ENCODE measurements around the gene CD47. TPM values are rescaled to one million over a fixed set of nuclear protein-coding genes. Genes with fewer than 3 reads are reported as not detected.

The CD47 gene
- total and polyA plus RNA-seq, 2 of the 4 experiments (the other 2 are of a cell fraction), result 45.9 to 52.0 TPM

DNA sequence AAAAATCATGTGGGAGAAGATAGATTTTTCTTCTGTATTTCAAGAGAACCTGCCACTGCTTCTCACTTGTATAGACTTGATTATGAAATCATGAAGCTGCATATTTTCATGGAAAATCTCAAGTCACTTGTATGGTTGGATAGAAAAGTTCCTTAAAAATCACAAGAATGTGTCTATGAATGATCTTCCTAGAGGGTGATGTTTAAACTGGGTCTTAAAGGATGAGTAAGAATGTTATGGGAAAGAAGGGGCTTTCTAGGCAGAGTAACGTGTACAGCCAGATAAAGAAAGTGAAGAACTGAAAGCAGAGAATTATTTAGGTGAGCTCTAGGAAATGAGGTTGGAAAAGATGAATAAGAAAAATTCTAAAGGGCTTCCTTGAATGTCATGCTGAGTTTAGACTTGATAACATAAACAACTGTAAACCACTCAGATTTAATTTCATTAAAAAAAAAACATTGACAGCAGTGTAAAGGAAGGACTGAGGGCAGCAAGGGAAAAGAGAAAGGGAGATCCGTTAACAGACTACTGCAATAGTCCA lies 5.0 kb downstream of the CD47 start:
- no peak overlapping the region for H2BK15ac ChIP-seq (ENCODE audit: low read depth, low read length)
- H3K9ac ChIP-seq (ENCODE audit: low read depth, low read length), result no peak overlapping the region
- no TSS peak for BruUV-seq (replicated peaks)
- no peak overlapping the region for H3K56ac ChIP-seq (ENCODE audit: extremely low read depth, insufficient read depth, low read length)
- in situ Hi-C loops (cut with MboI; ENCODE audit: low sequenced_read_pairs) (no loop called here), intact Hi-C loops (cut with micrococcal nuclease) (loop anchor here (5.0 to 10.0 kb wide), 5 partner anchors 159 to 849 kb away; no protein-coding TSS in a partner anchor), dilution Hi-C loops (cut with HindIII; ENCODE audit: low sequenced_read_pairs, unreplicated experiment) (no loop called here)
- CTCF ChIA-PET, result no interaction called here
- H3K79me1 ChIP-seq (ENCODE audit: low read depth in 1 of 2, low read length in 2 of 2), result peaks cover 27 to 57% of the 10 kb centered on the region in 2 experiments
- POLR2A ChIA-PET (ENCODE audit: unreplicated experiment), result no interaction called here
- ATAC-seq (ENCODE audit: low read depth) (peak; percentile 40), DNase-seq (peak; percentile 75)
- H3K14ac ChIP-seq (replicated peaks; ENCODE audit: low read depth, low read length), result no peak overlapping the region
- no peak overlapping the region for H4K5ac ChIP-seq (ENCODE audit: low read depth, low read length)
- no peak overlapping the region for H3K23ac ChIP-seq (ENCODE audit: low read depth, low read length)
- no peaks in the 10 kb centered on the region for H3K9me3 ChIP-seq (ENCODE audit: control insufficient read depth, insufficient read depth, low read length)
- no peaks in the 10 kb centered on the region for H3K27me3 ChIP-seq (ENCODE audit: control insufficient read depth, insufficient read depth, low read length)
- H2BK120ac ChIP-seq (ENCODE audit: low read depth, low read length), result no peak overlapping the region
- H4K20me1 ChIP-seq (ENCODE audit: insufficient read depth, low read length), result peaks cover 34% of the 10 kb centered on the region; the same call in 1 of the 2 replicates
- no peak overlapping the region for H2AK9ac ChIP-seq (replicated peaks; ENCODE audit: low read depth, low read length, poor library complexity)
- H2AFZ ChIP-seq (replicated peaks; ENCODE audit: low read length, poor library complexity), result no peak overlapping the region
- 0% methylated on average over 1 of the region's 2 CpGs; no CpG with 5 or more reads in 1 of the 2 experiments for WGBS, 2 experiments (ENCODE audit: extremely low coverage in 2 of 2, insufficient read length in 1 of 2)
- no peak overlapping the region for H3K27ac ChIP-seq (ENCODE audit: insufficient read depth, low read length)
- no peak overlapping the region for H4K8ac ChIP-seq (ENCODE audit: low read depth in 2 of 2, low read length in 2 of 2)
- peak overlapping the region; percentile 86 for H3K4me2 ChIP-seq (ENCODE audit: low read depth, low read length)
- H3K18ac ChIP-seq (ENCODE audit: low read depth, low read length), result no peak overlapping the region
- peaks cover 3% of the 10 kb centered on the region; the same call in 1 of the 2 replicates for H3K9me1 ChIP-seq (ENCODE audit: insufficient read depth, low read length)
- no peak overlapping the region for H2AK5ac ChIP-seq (ENCODE audit: low read depth, low read length)
- no peak overlapping the region for H2BK5ac ChIP-seq (ENCODE audit: low read depth, low read length, poor library complexity, severe bottlenecking)
- no peaks in the 10 kb centered on the region; the same call in 1 of the 2 replicates for H3K4me1 ChIP-seq (ENCODE audit: control insufficient read depth, insufficient read depth, low read length)
- peak overlapping the region; percentile 10; the same call in 1 of the 2 replicates for H3K4me3 ChIP-seq (ENCODE audit: insufficient read depth, low read depth, low read length)
- H2BK20ac ChIP-seq (ENCODE audit: low read depth, low read length), result no peak overlapping the region
- no peak for TF ChIP-seq CEBPB (IDR thresholded peaks at IDR 0.05; ENCODE audit: low read depth, low read length)
- TF ChIP-seq MAFK (IDR thresholded peaks at IDR 0.05; ENCODE audit: low read depth, low read length), result no peak
- TF ChIP-seq SMC3 (IDR thresholded peaks at IDR 0.05; ENCODE audit: low read depth, low read length), result no peak
- TF ChIP-seq MAZ (IDR thresholded peaks at IDR 0.05; ENCODE audit: borderline replicate concordance, low read depth, low read length), result no peak
- TF ChIP-seq POLR2A (IDR thresholded peaks at IDR 0.05; ENCODE audit: low read depth, low read length), result no peak
- no peak for TF ChIP-seq RCOR1 (IDR thresholded peaks at IDR 0.05; ENCODE audit: insufficient replicate concordance, low read length)
- no peak for TF ChIP-seq NFE2L2 (IDR thresholded peaks at IDR 0.05; ENCODE audit: low read depth, low read length)
- TF ChIP-seq CHD1 (IDR thresholded peaks at IDR 0.05; ENCODE audit: low read depth, low read length), result no peak
- no peak overlapping the region for H4K91ac ChIP-seq (ENCODE audit: insufficient read depth, low read depth, low read length)
- no peaks in the 10 kb centered on the region for H3K36me3 ChIP-seq (ENCODE audit: control insufficient read depth, insufficient read depth, low read length)
- H3K4ac ChIP-seq (ENCODE audit: low read depth, low read length), result no peak overlapping the region

Measured in IMR-90 (cell line).